HG02970 (cell line): ENCODE results near the gene MAD2L1BP.

Experiments used
- ATAC-seq: cut with Tn5 transposase; IDR thresholded peaks from one replicate; pipeline ENCODE4 v1.9.1; 2021; ENCODE audit warnings: mild to moderate bottlenecking, moderate library complexity, moderate number of reproducible peaks; ENCODE audit not compliant: unreplicated experiment, low FRiP score

Gene MAD2L1BP

DNA sequence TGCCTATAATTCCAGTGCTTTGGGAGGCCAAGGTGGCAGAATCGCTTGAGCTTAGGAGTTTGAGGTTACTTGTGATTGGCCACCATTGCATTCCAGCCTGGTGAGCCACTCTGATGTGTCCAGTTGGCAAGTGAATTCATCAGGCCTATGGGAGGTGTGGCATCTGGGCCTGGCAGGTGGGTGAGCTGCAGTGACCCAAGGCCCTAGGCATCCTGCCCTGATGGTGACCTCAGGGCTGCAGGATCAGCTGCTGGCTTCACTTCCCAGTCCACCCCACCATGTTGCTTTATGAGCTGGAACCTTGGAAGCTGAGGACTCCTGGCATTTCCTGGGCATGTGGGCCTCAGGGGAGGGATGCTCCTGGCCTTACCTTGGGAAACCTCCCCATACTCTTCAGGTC, 29.7 kb downstream of the MAD2L1BP start:
- ATAC-seq, result no peak

GRCh38 chr6:43666196-43666920, 30.7 kb downstream of the MAD2L1BP start:
- ATAC-seq, result no peak

DNA sequence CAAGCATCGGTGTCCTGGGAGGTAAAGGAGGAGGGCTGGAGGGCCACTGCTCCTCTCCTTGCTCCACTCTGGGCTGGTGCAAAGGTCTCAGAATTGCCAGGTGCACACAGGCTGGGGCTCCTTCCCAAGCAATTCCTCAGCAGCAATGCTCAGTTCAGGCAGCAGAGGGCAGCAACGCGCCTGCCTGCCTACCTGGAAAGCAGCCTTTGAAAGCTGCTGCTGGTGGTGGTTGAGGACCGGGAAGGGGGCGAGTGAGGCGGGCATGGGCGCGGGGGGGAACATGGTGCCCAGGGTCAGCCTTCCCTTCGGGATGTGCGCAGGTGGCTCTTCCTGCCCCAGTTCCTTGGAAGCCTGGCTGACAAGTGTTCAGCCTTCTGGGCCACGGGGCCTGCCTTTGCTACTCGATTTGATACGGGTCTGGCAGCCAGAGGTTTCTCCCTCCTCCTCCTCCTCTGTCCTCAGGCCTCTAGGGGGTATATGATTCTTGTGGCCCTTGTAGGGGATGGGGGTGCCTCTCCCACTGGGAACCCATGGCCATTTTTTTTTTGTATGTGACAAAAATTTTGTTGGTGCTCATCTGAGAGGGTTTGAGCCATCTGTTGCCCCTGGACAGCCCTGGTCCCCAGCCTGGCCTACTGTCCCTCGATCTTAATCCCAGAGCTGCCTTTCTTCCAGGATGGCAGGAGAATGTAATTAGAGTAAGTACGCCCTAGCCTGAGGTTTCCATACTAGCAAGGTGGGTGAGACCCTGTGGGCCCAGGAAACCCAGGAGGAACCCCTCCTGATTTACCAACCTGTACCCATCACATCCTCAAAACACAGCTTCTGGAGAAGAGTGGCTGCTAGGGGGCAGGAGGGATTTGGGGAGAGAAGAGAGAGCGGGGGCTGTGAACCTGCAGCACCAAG, 31.9 kb downstream of the MAD2L1BP start:
- no peak for ATAC-seq

DNA sequence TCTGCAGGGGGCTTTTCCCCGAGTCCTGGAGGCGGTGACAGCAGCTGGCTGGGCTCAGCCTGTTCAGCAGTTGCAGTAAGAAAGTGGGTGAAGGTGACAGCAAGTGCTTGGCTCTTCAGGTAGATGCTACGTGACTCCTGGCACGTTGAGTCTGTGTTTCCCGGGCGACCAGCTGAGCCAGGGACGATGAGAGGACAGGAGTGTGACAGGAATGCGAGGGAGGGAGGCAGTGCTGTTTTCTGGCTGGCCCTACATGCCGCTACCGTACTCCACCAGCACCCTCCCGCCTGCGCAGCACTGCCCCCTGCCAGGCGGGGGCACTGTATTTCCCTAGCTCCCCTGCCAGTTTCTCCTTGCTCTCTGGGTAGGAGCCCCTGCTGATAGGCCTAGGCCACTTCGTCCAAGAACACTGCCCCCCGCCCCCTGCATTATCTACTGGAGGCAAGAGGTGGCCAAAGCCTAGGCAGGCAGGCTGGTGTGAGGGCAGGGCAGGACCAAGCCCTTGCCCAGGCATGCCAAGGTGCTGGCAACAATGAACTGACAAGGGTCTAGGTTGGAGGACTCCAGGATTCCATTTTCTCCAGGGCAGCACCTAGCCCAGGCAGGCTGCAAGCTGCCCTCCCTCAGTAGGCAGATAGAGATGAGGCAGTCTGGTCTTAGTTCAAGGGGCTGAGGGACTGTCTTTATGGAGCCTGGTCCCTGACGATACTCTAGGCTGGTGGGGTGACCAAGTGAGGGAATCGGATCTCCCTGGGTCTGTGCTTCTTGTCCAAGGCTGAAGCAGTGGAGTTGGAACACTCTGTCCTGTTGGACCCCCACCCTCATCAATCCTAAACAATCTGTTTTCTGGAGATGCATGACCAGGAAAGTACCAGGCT, 32.8 kb downstream of the MAD2L1BP start:
- ATAC-seq, result no peak

DNA sequence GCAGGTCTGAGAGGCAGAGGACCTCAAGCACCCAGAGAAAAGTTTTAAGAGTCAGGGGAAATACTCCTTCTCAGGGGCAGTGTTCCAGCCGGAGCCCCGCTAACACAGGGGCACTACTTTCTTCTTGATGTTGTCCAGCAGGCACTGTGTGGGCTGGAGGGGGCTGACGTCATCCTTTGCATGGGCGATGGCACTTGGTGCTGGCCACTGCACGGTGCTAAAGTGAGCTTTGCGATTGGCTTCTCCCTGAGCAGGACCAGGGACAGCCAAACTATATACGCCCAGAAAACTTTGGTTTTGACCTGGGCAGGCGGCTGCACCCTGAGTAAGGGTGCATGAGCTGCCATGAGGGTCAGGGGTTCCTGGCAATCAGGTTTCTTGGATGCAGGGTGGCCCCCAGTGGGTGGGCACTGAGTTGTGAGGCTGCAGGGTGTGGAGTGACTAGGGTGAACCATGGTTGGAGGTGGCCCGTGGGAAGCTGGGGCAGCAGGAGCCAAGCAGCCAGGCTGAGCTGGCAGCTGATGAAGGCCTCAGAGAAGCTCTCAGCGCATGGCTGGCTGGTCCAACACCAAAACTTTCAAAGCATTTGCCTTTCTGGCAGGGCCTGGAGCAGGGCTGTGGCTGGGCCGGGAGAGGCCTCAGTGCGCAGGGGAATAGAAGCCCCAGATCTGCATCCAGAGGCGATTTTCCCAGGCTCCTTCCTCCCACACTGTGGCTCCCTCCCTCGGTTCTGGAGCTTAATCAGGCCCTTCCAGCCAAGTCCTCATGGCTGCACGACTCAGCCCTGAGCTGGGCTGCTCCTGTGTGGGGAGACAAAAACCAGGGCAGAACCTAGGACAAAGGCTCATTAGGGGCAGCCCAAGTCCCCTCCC, 33.6 kb downstream of the MAD2L1BP start:
- no peak for ATAC-seq

DNA sequence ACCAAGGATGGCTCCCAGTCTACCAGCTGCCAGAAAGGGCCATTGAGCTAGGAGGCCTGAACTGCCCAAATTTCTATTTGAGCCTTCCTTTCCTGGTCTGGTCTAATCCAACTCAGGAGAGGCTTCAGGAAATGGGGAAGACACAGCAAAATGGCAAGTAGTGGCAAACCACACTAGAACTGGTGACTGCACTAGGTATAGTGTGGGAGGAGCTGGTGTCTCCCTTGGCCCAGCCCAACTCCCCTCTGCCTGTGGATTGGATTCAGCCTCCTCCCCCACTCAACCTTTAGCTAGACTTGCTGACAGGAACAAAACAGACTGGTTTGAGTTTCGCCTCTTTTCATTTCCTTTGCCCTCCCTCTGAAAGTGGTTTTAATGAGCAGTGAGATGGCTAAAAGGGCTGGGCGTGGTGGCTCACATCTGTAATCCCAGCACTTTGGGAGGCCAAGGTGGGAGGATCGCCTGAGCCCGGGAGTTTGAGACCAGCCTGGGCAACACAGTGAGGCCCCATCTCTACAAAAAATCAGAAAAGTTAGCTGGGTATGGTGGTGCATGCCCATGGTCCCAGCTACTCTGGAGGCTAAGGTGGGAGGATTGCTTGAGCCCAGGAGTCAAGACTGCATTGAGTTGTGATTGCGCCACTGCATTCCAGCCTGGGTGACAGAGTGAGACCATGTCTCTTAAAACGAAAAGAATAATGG, 34.4 kb downstream of the MAD2L1BP start:
- ATAC-seq, result no peak

GRCh38 chr6:43670623-43670986, 35.0 kb downstream of the MAD2L1BP start:
- no peak for ATAC-seq

- ATAC-seq, result no peak
Measured at GRCh38 chr6:43671011-43671800, 35.6 kb downstream of the MAD2L1BP start.

DNA sequence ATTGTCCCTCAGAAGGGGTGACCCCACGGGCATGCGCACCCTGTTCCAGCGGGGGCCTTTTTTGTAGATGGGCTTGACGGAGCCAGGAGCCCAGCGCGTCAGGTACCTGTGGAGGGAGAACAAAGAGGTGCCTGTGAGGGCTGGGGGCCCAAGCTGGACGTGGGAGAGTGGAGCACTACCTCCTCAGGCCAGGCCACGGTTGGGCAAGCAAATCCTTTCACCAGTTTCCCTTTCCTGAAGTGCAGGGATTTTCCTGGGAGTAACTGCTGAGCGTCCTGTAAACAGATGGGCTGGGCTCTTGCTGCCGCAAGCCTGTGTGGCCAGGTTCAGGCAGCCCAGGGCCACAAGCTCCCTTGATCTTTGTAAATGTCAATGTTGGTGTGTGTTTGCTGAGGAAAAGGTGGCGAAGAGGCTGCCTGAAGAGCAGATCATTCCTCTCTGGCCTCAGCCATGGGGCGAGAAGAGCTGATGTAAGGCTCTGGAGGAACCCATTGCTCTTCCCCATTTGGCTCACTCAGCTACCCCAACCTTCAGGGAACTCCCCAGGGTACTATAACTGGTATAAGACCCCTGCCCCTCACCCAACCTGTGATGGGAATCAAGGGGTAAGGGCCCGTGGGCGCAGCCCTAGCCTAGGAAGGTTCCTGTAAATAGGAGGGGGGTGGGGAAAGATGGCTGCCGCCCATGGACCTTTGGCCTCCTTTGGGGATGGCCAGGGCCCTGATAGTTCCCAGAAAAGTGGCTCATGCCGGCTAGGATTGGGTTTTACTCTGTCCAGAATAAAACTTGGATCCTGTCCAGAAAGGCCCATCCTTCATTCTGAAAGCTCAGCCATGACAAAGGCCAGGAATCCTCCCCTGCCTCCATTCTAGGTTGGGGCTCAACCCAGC, 36.4 kb downstream of the MAD2L1BP start:
- ATAC-seq, result no peak

DNA sequence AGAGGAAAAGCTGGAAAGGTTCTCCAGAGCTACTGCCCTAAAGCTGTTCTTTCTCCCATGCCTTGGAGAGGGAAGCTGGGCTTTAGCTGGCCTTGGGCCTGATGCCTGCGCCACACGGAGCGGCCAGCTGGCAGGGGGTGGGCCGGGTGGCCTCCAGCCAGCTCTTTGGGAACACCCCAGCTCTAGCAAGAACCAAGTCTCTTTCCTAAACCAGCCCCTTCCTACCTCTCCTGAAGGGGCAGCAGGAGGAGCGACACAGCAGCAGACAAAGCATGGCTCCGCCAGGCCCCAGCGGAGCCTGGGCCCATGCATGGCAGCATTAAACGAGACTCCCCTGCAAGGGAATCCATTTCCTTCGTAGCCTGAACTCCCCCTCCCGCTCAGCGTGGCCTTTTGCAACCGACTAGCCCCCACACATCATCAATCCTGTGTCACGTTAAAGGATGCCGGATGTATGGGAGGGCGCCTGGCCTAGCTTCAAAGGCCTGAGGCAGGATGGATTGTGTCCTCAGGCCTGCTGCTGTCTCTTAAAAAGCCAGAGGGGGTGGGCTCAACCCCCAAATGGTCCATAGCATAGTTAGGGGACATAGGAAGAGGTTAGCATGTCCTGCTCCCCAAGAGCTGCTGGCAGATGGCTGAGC, 37.9 kb downstream of the MAD2L1BP start:
- no peak for ATAC-seq

GRCh38 chr6:43674291-43674690, 38.7 kb downstream of the MAD2L1BP start:
- no peak for ATAC-seq

GRCh38 chr6:43674921-43675320, 39.3 kb downstream of the MAD2L1BP start:
- no peak for ATAC-seq

DNA sequence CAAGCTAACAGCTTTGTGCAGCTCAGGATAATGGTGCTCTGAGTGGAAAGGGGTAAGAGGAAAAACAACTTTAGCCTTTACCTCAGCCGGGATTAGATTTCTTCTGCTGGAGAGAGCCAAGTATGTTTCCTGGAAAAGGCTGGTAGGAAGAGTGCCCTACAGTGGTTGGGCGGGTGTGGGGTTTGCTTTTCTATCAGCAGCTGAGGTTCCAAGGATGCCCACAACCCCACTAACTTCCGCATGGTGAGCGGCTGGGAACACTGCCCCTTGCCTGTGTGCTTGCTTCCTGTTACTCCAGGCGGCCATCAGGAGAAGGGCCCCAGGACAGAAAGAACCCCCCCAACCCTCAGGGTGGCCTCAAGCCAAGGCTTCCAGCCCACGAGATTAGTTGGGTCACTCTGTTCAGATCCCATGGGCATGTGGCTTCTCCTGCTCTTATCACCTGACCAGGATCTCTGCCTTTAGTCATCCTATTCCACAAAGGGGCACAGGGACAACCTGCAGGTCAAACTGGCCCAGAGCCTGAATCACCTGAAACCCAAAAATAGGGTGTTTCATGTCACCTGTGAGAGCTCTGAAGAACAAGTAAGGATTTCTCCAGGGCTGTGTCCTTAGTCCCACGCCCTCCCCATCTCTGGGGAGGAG, 41.4 kb downstream of the MAD2L1BP start:
- ATAC-seq, result no peak

DNA sequence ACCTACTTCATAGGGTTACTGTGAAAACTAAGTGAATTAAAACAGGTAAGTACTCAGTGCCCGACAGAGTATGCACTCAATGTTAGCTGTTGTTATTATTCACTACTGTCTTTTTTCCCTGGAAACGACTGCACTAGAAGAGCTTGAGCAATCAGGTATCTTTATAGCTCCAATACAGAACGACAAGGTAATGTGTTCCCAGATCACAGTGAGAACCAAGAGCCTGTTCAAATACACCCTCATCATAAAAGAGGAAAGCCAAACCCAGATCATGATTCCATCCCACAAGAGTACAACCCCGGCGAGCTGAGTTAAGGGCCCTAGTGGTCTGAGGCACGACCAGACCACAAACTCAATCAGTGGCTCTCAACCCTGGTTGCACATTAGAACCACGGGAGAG, 42.1 kb downstream of the MAD2L1BP start:
- no peak for ATAC-seq

DNA sequence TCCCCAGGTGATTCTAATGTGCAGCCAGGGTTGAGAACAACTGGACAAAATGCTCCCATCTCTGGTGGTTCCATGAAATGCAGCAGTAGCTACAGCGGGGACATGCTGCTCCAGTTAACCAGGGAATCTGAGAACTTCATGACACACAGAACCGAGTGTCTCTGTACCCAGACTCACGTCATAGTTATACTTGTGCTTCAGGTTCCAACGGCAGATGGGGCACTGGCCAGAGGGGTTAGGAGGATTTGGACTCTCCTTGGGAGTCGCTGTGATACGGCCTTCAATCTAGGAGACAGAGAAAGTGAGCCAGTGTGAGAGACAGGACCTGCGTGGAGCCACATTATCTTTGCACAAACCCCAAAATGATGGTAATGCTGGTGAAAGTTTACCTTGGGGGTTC, 42.7 kb downstream of the MAD2L1BP start:
- no peak for ATAC-seq

DNA sequence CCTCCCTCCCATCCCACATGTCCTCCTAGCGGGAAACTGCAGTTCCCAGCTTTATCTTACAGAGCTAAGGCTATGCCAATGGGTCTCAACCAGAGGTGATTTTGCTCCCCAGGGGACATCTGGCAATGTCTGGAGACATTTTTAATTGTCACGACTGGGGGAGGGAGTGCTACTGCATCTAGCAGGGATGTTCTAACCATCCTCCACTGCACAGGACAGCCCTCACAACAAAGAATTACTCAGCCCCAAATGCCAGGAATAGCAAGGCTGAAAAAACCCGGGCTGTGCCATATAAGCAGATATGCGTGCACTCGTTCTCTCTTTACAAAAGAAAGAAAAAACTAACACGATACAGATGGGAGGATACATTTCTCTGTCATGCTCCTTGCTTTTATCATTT, 43.4 kb downstream of the MAD2L1BP start:
- no peak for ATAC-seq
